ENCODE measurements around the gene CDH13.

DNA sequence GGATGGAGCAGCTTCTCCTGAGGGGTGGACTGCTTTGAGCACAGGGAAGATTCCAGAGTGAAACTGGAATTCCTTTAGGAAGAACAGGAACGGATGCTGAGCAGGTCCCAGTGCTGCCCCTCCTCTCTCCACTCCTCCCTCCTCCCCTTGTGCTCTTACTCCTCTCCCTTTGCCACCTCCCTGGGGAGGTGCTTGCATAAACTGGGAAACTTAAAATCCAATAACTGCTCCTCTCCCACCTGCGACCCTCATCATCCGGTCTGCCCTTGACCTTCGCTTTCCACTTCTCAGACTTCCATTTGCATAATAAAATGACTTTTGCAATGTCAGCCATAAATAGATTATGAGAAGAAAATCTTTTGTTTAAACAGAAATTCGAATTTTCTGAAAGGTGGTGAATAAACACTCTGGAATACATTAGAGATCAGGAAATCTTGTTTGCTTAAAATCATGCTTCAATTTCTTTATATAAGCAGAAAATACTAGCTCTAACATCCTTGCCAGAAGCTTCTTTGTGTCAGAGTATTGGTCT is 1204.8 kb downstream of the CDH13 start:
- TF ChIP-seq, protein P1, sequence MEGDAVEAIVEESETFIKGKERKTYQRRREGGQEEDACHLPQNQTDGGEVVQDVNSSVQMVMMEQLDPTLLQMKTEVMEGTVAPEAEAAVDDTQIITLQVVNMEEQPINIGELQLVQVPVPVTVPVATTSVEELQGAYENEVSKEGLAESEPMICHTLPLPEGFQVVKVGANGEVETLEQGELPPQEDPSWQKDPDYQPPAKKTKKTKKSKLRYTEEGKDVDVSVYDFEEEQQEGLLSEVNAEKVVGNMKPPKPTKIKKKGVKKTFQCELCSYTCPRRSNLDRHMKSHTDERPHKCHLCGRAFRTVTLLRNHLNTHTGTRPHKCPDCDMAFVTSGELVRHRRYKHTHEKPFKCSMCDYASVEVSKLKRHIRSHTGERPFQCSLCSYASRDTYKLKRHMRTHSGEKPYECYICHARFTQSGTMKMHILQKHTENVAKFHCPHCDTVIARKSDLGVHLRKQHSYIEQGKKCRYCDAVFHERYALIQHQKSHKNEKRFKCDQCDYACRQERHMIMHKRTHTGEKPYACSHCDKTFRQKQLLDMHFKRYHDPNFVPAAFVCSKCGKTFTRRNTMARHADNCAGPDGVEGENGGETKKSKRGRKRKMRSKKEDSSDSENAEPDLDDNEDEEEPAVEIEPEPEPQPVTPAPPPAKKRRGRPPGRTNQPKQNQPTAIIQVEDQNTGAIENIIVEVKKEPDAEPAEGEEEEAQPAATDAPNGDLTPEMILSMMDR (IDR thresholded peaks at IDR 0.05; ENCODE audit: borderline replicate concordance, extremely low read depth, low read length, poor library complexity, severe bottlenecking): no peak
- no peak for TF ChIP-seq EZH2 (IDR thresholded peaks at IDR 0.05; ENCODE audit: borderline replicate concordance, low read depth, low read length, severe bottlenecking)
